ENCODE results near the gene PDE12. TPM values are rescaled to one million over a fixed set of nuclear protein-coding genes. Genes with fewer than 3 reads are reported as not detected.
"Not testable (repeated sequence)": the region's sequence is repeated elsewhere in the genome, so short reads cannot be mapped to it uniquely, and the experiment has no call there.

The PDE12 gene
- total and polyA plus RNA-seq, 2 experiments from 2014 or later: 12.7 to 17.2 TPM

DNA sequence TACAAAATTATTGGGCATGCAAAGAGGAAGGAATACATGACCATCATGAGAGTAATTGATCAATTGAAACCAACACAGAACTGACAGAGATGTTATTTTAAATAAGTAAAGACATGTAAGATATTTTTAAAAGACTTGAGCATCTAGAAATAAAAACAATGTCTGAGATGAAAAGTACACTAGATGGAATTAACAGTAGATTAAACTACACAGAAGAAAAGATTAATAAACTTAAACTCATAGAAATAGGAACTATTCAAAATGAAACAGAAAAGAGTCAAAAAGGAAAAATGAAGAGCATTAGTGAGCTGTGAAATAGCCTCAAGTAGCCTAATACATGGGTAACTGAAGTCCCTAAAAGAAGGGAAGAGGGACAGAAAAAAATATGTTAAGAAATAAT, 49.6 kb downstream of the PDE12 start:
- no peak overlapping the region for H2AFZ ChIP-seq
- H3K9me2 ChIP-seq (replicated peaks; ENCODE audit: insufficient read depth): no peaks in the 10 kb centered on the region
- H3K79me2 ChIP-seq: no peaks in the 10 kb centered on the region
- no peaks in the 10 kb centered on the region for H3K4me1 ChIP-seq (ENCODE audit: insufficient read depth)
- no peak for DNase-seq (ENCODE audit: low spot score)
- no peaks in the 10 kb centered on the region for H3K27me3 ChIP-seq
- H3K36me3 ChIP-seq (replicated peaks; ENCODE audit: insufficient read depth, low read depth): no peaks in the 10 kb centered on the region
- no peak overlapping the region for H3K27ac ChIP-seq
- H3K4me3 ChIP-seq: no peak overlapping the region
- peaks cover 6% of the 10 kb centered on the region for H3K9me3 ChIP-seq (ENCODE audit: low read depth)
- H3K4me2 ChIP-seq: no peak overlapping the region
- no peaks in the 10 kb centered on the region for H4K20me1 ChIP-seq (ENCODE audit: insufficient read depth, poor library complexity, severe bottlenecking)
- no peak for TF ChIP-seq EZH2 (IDR thresholded peaks at IDR 0.05; ENCODE audit: borderline replicate concordance)
- TF ChIP-seq EZH2phosphoT487 (IDR thresholded peaks at IDR 0.05; ENCODE audit: low read depth, severe bottlenecking, unreplicated experiment): no peak
- TF ChIP-seq, protein P1, sequence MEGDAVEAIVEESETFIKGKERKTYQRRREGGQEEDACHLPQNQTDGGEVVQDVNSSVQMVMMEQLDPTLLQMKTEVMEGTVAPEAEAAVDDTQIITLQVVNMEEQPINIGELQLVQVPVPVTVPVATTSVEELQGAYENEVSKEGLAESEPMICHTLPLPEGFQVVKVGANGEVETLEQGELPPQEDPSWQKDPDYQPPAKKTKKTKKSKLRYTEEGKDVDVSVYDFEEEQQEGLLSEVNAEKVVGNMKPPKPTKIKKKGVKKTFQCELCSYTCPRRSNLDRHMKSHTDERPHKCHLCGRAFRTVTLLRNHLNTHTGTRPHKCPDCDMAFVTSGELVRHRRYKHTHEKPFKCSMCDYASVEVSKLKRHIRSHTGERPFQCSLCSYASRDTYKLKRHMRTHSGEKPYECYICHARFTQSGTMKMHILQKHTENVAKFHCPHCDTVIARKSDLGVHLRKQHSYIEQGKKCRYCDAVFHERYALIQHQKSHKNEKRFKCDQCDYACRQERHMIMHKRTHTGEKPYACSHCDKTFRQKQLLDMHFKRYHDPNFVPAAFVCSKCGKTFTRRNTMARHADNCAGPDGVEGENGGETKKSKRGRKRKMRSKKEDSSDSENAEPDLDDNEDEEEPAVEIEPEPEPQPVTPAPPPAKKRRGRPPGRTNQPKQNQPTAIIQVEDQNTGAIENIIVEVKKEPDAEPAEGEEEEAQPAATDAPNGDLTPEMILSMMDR (IDR thresholded peaks at IDR 0.05; ENCODE audit: poor library complexity): no peak

DNA sequence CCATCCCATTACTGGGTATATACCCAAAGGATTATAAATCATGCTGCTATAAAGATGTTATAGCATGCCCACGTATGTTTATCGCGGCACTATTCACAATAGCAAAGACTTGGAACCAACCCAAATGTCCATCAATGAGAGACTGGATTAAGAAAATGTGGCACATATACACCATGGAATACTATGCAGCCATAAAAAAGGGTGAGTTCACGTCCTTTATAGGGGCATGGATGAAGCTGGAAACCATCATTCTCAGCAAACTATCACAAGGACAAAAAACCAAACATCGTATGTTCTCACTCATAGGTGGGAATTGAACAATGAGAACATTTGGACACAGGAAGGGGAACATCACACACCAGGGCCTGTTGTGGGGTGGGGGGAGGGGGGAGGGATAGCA, 55.8 kb downstream of the PDE12 start:
- H3K9me2 ChIP-seq (replicated peaks; ENCODE audit: insufficient read depth); DNase-seq (ENCODE audit: low spot score); H3K4me1 ChIP-seq (ENCODE audit: insufficient read depth); H3K36me3 ChIP-seq (replicated peaks; ENCODE audit: insufficient read depth, low read depth); H4K20me1 ChIP-seq (ENCODE audit: insufficient read depth, poor library complexity, severe bottlenecking); H3K79me2 ChIP-seq; H2AFZ ChIP-seq; H3K4me2 ChIP-seq; H3K9me3 ChIP-seq (ENCODE audit: low read depth); H3K4me3 ChIP-seq; H3K27ac ChIP-seq; H3K27me3 ChIP-seq: not testable (repeated sequence)
- WGBS (ENCODE audit: low lambda C conversion rate, missing lambda C conversion rate): 97% methylated on average over 5 of the region's 5 CpGs

DNA sequence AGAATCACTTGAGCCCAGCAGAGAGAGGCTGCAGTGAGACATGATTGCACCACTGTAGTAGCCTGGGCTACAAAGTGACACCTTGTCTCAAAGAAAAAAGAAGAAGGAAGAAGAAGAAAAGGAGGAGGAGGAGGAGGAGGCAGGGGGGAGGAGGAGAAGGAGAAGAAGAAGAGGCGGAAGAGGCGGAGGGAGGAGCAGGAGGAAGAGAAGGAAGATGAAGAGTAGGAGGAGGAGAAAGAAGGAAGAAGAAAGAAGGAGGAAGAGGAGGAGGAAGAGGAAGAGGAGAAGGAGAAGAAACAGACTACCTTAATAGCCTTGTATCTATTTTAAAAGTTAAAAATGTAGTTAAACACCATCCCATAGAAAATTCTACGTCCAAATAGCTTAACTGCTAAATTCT, 60.2 kb downstream of the PDE12 start:
- TF ChIP-seq, protein P1 (IDR thresholded peaks at IDR 0.05; ENCODE audit: poor library complexity): no peak
- DNase-seq (ENCODE audit: low spot score): no peak

More for the DNA sequence above, 60.2 kb downstream of the PDE12 start:
- Histone ChIP-seq H3K79me2 (no peaks in the 10 kb centered on the region), H3K4me1 (ENCODE audit: insufficient read depth) (no peaks in the 10 kb centered on the region), H3K4me3 (no peak overlapping the region), H3K27me3 (no peaks in the 10 kb centered on the region), H3K4me2 (no peak overlapping the region), H2AFZ (no peak overlapping the region), H3K9me3 (ENCODE audit: low read depth) (no peaks in the 10 kb centered on the region), H4K20me1 (ENCODE audit: insufficient read depth, poor library complexity, severe bottlenecking) (no peaks in the 10 kb centered on the region), H3K9me2 (replicated peaks; ENCODE audit: insufficient read depth) (no peaks in the 10 kb centered on the region), H3K27ac (no peak overlapping the region), H3K36me3 (replicated peaks; ENCODE audit: insufficient read depth, low read depth) (no peaks in the 10 kb centered on the region)
- WGBS (ENCODE audit: low lambda C conversion rate, missing lambda C conversion rate): 67% methylated on average over 2 of the region's 3 CpGs

Small RNAs within 50 kb of the gene (small RNA-seq; reads per million reads assigned to genes)
- not detected for gene RNU6-108P
- not detected for gene RNU6-1181P
- gene RNU6-483P: not detected

Other genes starting within 250 kb of the PDE12 start
- gene DNAH12, start 11.9 kb upstream of the PDE12 start, total RNA-seq: 1.1 and 1.5 TPM in 2 replicates
- 0.06 and 0.60 TPM in 2 replicates for gene DNAH12, start 11.9 kb upstream of the PDE12 start, polyA plus RNA-seq
- 363 and 386 TPM in 2 replicates for gene ARF4, start 41.1 kb downstream of the PDE12 start, total RNA-seq
- gene ARF4, start 41.1 kb downstream of the PDE12 start, polyA plus RNA-seq: 449 and 466 TPM in 2 replicates
- gene DENND6A, start 136.8 kb downstream of the PDE12 start, total RNA-seq: 19.3 and 20.3 TPM in 2 replicates
- 6.3 and 8.1 TPM in 2 replicates for gene DENND6A, start 136.8 kb downstream of the PDE12 start, polyA plus RNA-seq
- gene SLMAP, start 200.0 kb downstream of the PDE12 start, total RNA-seq: 44.5 and 46.0 TPM in 2 replicates
- gene SLMAP, start 200.0 kb downstream of the PDE12 start, polyA plus RNA-seq: 22.8 and 27.6 TPM in 2 replicates